Stimulated activated CD8-positive, alpha-beta memory T cell treated with anti-CD3 and anti-CD28 coated beads, Interleukin-12 subunit alpha, Interleukin-12 subunit beta, amount 100 ng/mL, for 24 hours (primary cell): ENCODE results near the gene CDK15.

Experiments
- DNase-seq: peaks from one replicate; pipeline ENCODE4 v3.0.0-alpha.2; 2020; ENCODE audit errors: extremely low read depth

CDK15 gene

DNA sequence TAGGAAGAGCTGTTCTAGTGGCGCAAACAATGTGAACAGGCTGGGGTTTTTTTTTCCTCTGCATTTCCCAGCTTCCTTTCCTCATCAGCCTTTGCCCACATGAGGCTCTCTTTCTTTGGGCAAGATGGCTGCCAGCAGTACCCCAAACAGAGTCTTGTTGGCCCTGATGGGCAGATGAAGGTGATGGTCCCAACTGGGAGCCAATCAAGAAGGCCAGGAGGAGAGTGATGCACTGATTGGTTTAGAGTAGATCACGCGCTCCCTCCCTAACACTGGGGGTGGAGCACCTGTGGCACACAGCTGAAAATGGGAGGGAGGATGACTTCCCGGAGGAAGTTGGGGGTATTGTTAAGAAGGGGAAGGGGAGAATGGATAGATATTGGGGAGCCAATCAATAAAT is 131.0 kb downstream of the CDK15 start:
- DNase-seq, result no peak

DNA sequence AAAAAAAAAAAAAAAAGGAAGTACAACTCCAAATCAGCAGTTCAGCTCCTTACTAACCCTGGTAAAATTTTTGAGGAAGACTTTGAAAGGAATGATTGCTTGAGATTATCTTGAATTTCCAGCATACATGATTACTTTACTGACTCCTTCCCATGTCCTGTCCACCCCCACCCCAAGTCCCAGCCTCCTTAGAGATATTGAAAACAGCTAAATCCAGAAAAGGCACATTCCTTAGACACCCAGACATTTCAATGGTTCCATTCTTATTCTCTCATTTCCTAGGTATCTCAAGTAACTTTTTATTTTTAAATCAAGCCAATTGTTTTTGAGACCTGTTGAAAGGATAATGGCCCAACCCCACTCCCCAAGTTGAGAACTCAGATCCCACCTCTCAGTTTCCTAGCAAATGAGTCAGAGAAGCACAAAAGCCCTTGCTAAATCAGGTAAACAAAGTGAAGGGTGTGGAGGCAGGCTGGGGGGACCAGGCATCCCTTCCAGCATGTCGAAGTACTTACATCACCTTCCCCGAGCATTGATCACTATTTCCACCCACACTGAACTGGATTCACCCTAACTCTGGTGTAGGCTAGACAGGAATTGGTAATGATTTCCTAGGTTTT is 131.9 kb downstream of the CDK15 start:
- no peak for DNase-seq

DNA sequence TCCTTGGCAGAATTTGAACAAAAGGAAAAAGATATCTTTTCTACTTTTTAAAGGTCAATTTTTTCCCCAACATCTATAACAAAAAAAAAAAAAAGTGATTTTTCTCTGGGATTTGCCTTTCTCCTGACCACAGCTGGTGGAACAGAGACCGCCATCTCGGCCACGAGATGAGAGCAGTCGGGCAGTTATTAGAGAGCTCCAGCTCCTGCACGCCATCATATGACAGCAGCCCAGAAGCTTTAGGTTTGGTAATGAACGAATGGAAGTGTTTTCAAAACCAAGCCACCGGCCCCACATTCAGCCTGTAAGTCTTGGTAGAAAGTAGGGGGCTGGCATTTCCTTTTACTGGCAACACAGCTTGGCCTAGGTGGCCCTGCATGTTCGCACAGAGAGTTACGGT is 132.4 kb downstream of the CDK15 start:
- no peak for DNase-seq

DNA sequence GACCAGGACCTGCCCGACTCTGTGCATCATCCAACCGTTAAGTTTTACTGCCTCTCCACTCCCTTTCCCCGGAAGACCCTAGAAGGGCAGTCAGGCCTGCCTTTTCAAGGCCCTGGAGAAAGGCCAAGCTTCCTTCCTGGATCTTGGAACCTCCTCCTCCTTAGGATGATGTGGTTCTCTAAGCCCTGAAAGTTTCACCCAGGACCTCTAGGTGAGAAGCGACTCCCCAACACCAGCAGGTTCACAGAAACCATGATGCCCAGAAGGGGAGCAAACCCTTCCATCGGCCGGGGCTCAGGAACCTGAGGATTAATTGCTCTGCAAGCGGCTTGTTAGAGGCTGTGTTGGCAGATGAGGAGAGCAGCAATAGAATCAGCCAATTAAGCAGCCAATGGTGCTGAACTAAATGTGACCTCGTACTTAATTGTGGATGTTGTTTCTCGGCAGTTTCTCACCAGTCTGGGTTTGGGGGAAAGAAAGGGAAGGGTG is 133.2 kb downstream of the CDK15 start:
- DNase-seq, result no peak

DNA sequence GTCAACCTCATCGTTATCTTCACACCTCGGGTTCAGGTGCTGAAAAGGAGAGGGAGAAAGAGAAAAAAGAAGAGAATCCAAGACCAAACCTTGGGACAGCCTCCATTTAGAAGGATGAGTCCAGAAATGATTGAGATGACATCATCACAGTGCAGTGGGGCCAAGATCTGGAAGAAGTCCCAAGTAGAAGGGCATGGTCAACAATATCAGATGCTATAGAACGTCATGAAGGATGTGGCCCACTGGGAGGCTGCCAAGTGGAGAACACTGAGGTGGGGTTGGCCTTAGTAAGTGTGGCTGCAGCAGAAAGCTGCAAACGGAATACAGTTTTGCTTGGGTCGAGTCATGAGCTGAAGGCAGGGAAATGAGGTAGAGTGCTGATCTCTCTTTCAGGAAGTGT is 136.2 kb downstream of the CDK15 start:
- no peak for DNase-seq
